Mesothelial cell of epicardium (in vitro differentiated cells): ENCODE results near the gene CPNE2. TPM values are rescaled to one million over a fixed set of nuclear protein-coding genes. Genes with fewer than 3 reads are reported as not detected.
"Not testable (repeated sequence)": the region's sequence is repeated elsewhere in the genome, so short reads cannot be mapped to it uniquely, and the experiment has no call there.

Experiments used
- DNase-seq, 2 experiments: peaks; one replicate each; pipeline ENCODE4 v3.0.0; 2021; ENCODE audit warnings: low spot score in 2 of 2; ENCODE audit not compliant: unreplicated experiment in 2 of 2
- H3K27ac Mint-ChIP-seq: 2 replicates; pipeline ENCODE4 v1.8.0; 2021; ENCODE audit warnings: mixed read lengths
- H3K27me3 Mint-ChIP-seq: 2 replicates; pipeline ENCODE4 v1.8.0; 2021; ENCODE audit warnings: low read depth, mixed read lengths
- H3K36me3 Mint-ChIP-seq: 2 replicates; pipeline ENCODE4 v1.8.0; 2021; ENCODE audit warnings: mixed read lengths
- H3K4me1 Mint-ChIP-seq: 2 replicates; pipeline ENCODE4 v1.8.0; 2021; ENCODE audit warnings: mixed read lengths
- H3K4me3 Mint-ChIP-seq: 2 replicates; pipeline ENCODE4 v1.8.0; 2021; ENCODE audit warnings: mild to moderate bottlenecking, moderate library complexity, mixed read lengths
- H3K9me3 Mint-ChIP-seq: 2 replicates; pipeline ENCODE4 v1.8.0; 2021; ENCODE audit warnings: mixed read lengths
- total RNA-seq: library from RNA; stranded (reverse); gene quantifications from 3 replicates; pipeline ENCODE4 v1.2.1, GENCODE V29; 2021
- TF ChIP-seq, protein P1 (sequence below): fragments of 200-600 bp; sonication (generic); IDR thresholded peaks from one replicate; pipeline ENCODE4 v1.5.0; 2021; ENCODE audit warnings: antibody characterized with exemption; ENCODE audit not compliant: unreplicated experiment

Gene CPNE2
- total RNA-seq, 1 donor from 2014 or later, result 35.4 TPM

GRCh38 chr16:57058291-57058861, 34.0 kb upstream of the CPNE2 start:
- Mint-ChIP-seq H3K27me3 (peaks cover 28% of the 10 kb centered on the region), H3K36me3 (no peaks in the 10 kb centered on the region), H3K9me3 (no peaks in the 10 kb centered on the region), H3K4me3 (no peak overlapping the region), H3K4me1 (peaks cover 6% of the 10 kb centered on the region), H3K27ac (no peak overlapping the region)
- TF ChIP-seq, protein P1, sequence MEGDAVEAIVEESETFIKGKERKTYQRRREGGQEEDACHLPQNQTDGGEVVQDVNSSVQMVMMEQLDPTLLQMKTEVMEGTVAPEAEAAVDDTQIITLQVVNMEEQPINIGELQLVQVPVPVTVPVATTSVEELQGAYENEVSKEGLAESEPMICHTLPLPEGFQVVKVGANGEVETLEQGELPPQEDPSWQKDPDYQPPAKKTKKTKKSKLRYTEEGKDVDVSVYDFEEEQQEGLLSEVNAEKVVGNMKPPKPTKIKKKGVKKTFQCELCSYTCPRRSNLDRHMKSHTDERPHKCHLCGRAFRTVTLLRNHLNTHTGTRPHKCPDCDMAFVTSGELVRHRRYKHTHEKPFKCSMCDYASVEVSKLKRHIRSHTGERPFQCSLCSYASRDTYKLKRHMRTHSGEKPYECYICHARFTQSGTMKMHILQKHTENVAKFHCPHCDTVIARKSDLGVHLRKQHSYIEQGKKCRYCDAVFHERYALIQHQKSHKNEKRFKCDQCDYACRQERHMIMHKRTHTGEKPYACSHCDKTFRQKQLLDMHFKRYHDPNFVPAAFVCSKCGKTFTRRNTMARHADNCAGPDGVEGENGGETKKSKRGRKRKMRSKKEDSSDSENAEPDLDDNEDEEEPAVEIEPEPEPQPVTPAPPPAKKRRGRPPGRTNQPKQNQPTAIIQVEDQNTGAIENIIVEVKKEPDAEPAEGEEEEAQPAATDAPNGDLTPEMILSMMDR, result no peak
- no peak for DNase-seq

- no peaks in the 10 kb centered on the region for H3K36me3 Mint-ChIP-seq
- no peak overlapping the region for H3K27ac Mint-ChIP-seq
- no peak for DNase-seq
- no peaks in the 10 kb centered on the region for H3K9me3 Mint-ChIP-seq
- no peak overlapping the region for H3K4me3 Mint-ChIP-seq
- peaks cover 15% of the 10 kb centered on the region for H3K27me3 Mint-ChIP-seq
- H3K4me1 Mint-ChIP-seq, result peaks cover 6% of the 10 kb centered on the region
- TF ChIP-seq, protein P1, result no peak
These were observed 31.9 kb upstream of the CPNE2 start for GRCh38 chr16:57060323-57061083.

DNA sequence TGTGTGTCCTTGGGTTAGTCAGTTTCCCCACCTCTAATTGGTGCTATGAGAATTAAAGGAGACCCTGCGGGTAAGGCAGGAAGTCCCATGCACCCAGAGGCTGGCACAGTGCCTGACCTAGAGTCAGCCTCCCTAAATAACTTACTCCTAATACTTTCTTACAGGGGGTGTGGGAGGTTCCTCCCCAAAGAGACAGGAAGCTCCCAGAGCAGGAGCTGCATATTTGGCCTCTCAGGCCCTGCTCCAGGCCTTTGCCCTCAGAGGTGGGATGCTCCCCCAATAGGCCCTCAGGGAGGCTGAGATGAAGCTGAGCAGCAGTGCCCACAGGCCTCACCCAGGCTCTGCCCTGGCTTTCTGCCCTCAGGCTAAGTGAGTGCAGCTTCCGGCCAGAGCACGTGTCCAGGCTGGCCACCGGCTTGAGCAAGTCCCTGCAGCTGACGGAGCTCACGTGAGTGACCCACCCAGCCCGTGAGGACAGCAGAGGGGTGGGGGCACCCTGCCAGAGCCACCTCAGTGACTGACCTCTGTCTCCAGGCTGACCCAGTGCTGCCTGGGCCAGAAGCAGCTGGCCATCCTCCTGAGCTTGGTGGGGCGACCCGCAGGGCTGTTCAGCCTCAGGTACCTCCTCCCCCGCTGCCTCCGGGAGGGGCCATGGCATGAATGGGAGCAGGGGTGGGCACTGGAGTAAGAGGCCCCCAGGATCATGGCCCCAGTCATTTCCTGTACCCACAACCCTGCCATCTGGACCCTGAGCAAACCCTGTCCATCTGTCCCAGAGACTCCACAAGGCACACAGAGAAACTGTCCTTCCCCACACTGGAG, 31.1 kb upstream of the CPNE2 start:
- DNase-seq, result no peak
- TF ChIP-seq, protein P1, result no peak
- Mint-ChIP-seq H3K9me3 (no peaks in the 10 kb centered on the region), H3K27ac (peak overlapping the region; percentile 35), H3K36me3 (no peaks in the 10 kb centered on the region), H3K4me1 (peaks cover 6% of the 10 kb centered on the region), H3K4me3 (no peak overlapping the region), H3K27me3 (peaks cover 10% of the 10 kb centered on the region)

DNA sequence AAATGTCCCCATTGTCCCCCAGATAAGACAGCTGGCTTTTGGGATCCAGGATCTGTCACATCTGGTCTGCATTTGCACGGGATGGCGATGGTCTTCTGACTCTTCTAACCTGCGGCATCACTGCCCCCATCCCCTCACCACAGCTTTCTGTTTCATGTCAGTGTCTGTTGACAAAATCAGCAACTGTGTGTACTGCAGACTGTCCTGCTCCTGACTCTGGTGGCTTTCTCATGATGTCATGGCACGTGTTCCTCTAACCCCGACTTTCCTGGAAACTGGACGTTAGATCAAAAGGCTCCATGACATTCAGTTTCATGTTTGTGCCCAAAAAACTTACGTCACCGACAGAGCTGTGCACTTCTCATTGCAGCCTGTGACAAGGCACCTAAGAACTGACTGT, 30.1 kb upstream of the CPNE2 start:
- H3K9me3 Mint-ChIP-seq, result no peaks in the 10 kb centered on the region
- no peak overlapping the region for H3K4me3 Mint-ChIP-seq

GRCh38 chr16:57063189-57063588, 29.2 kb upstream of the CPNE2 start:
- H3K4me1 Mint-ChIP-seq, H3K27ac Mint-ChIP-seq, DNase-seq, H3K4me3 Mint-ChIP-seq, H3K36me3 Mint-ChIP-seq, H3K9me3 Mint-ChIP-seq: not testable (repeated sequence)
- peaks cover 12% of the 10 kb centered on the region for H3K27me3 Mint-ChIP-seq

More for the DNA sequence above, 30.1 kb upstream of the CPNE2 start:
- Mint-ChIP-seq H3K27ac (no peak overlapping the region), H3K27me3 (peaks cover 14% of the 10 kb centered on the region), H3K36me3 (no peaks in the 10 kb centered on the region), H3K4me1 (peaks cover 6% of the 10 kb centered on the region)
- no peak for DNase-seq
- TF ChIP-seq, protein P1, result no peak

DNA sequence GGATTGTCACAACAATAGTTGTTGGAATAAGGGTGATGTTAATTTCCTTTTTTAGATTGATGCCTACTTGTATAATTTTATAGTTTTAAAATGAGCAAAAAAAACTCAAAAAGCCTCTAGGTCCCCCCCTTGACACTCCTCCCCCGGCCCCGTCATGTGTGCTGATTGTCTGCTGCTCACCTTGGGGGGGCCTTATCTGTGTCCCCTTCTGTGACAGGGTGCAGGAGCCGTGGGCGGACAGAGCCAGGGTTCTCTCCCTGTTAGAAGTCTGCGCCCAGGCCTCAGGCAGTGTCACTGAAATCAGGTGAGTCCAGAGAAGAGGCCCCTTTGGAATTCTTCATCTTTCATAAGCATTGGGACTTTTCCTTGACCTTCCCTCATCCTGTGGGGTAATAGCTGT, 27.4 kb upstream of the CPNE2 start:
- TF ChIP-seq, protein P1, result no peak
- DNase-seq, result no peak
- no peaks in the 10 kb centered on the region for H3K36me3 Mint-ChIP-seq
- H3K27ac Mint-ChIP-seq, result no peak overlapping the region
- H3K4me3 Mint-ChIP-seq, result no peak overlapping the region
- peaks cover 14% of the 10 kb centered on the region for H3K27me3 Mint-ChIP-seq
- H3K9me3 Mint-ChIP-seq, result no peaks in the 10 kb centered on the region
- H3K4me1 Mint-ChIP-seq, result peaks cover 6% of the 10 kb centered on the region
